HepG2 (cell line): ENCODE measurements around the gene SLC35F3. TPM values are rescaled to one million over a fixed set of nuclear protein-coding genes. Genes with fewer than 3 reads are reported as not detected.

Experiments
- ATAC-seq: fragments of 200-7000 bp; cut with Tn5 transposase; 3 replicates; pipeline ENCODE4 v1.9.1; 2020; ENCODE audit warnings: mild to moderate bottlenecking, moderate library complexity
- BruUV-seq: library from RNA; stranded (reverse); fragments of 400-500 nt; replicated peaks from 2 replicates; lab custom pipeline; 2021; lab: Mats Ljungman, UMichigan
- CTCF ChIA-PET: fragments of 300-600 bp; formaldehyde crosslinking; extraction: SDS; loops from one replicate; lab custom pipeline; 2021; ENCODE audit warnings: low total read pairs, inconsistent platforms, low intra/inter-chr PET ratio; lab: Yijun Ruan, JAX
- POLR2A ChIA-PET: fragments of 350-600 bp; sonication (Branson Sonifier 250); formaldehyde crosslinking; loops from one replicate; lab custom pipeline; 2020; ENCODE audit warnings: antibody characterized with exemption, inconsistent platforms; lab: Yijun Ruan, JAX
- DNase-seq: peaks from one replicate; pipeline ENCODE4 v3.0.0-alpha.2; 2015; ENCODE audit warnings: low spot score
- FAIRE-seq: peaks from 3 replicates; lab custom pipeline; 2011; peaks lifted over from hg19 to GRCh38; lab: Jason Lieb, UNC
- H2AFZ ChIP-seq: one replicate; pipeline ENCODE4 v1.6.1; 2011; ENCODE audit warnings: low read length, inconsistent platforms
- H3K27ac ChIP-seq: fragments of 300-600 bp; 3 replicates; pipeline ENCODE4 v1.8.0; 2011; ENCODE audit warnings: mixed run types, mild to moderate bottlenecking, mixed read lengths, low read length, inconsistent platforms; ENCODE audit not compliant: insufficient read depth; ENCODE audit errors: extremely low read length
- H3K27me3 ChIP-seq, 2 experiments: fragments of 200-600 bp in 1 of 2; 2 replicates in 1 of 2; 3 replicates in 1 of 2; pipeline versions ENCODE4 v1.6.0 to v1.8.0; 2011; ENCODE audit warnings: low read length in 2 of 2, mild to moderate bottlenecking in 2 of 2, moderate library complexity in 2 of 2, inconsistent platforms in 1 of 2; ENCODE audit not compliant: insufficient read depth in 2 of 2, control insufficient read depth in 1 of 2
- H3K36me3 ChIP-seq, 2 experiments: fragments of 200-600 bp in 1 of 2; replicated peaks in 1 of 2; 2 replicates in 1 of 2; 3 replicates in 1 of 2; pipeline versions ENCODE4 v1.5.1 to v1.8.0; 2011; ENCODE audit warnings: low read length in 2 of 2, inconsistent platforms in 1 of 2; ENCODE audit not compliant: insufficient read depth in 2 of 2, control insufficient read depth in 1 of 2
- H3K4me1 ChIP-seq: 2 replicates; pipeline ENCODE4 v1.5.1; 2012; ENCODE audit warnings: low read length, inconsistent platforms; ENCODE audit not compliant: insufficient read depth
- H3K4me2 ChIP-seq: 2 replicates; pipeline ENCODE4 v1.6.0; 2011; ENCODE audit warnings: low read depth, low read length, inconsistent platforms
- H3K4me3 ChIP-seq, 3 experiments: fragments of 200-600 bp in 1 of 3; sonication (generic), shearing (Covaris generic) in 1 of 3; replicated peaks in 1 of 3; 2 replicates each; pipeline ENCODE4 v1.5.1; 2011 to 2016; ENCODE audit warnings: low read length in 3 of 3, inconsistent platforms in 2 of 3, low read depth in 2 of 3, mild to moderate bottlenecking in 2 of 3, control low read depth in 1 of 3, mixed read lengths in 1 of 3; ENCODE audit not compliant: insufficient read depth in 1 of 3
- H3K79me2 ChIP-seq: one replicate; pipeline ENCODE4 v1.6.1; 2011; ENCODE audit warnings: low read length, inconsistent platforms; ENCODE audit not compliant: insufficient read depth
- H3K9ac ChIP-seq: 2 replicates; pipeline ENCODE4 v1.6.0; 2011; ENCODE audit warnings: mild to moderate bottlenecking, low read depth, low read length, inconsistent platforms; ENCODE audit not compliant: insufficient read depth
- H3K9me3 ChIP-seq: 2 replicates; pipeline ENCODE4 v1.5.1; 2012; ENCODE audit warnings: mild to moderate bottlenecking, low read length
- H4K20me1 ChIP-seq: 2 replicates; pipeline ENCODE4 v1.6.0; 2011; ENCODE audit warnings: inconsistent platforms, mild to moderate bottlenecking, low read length, moderate library complexity; ENCODE audit not compliant: insufficient read depth
- GTF3A ChIP-seq: sonication (generic); formaldehyde crosslinking; conservative IDR thresholded peaks from 2 replicates; pipeline ENCODE4 v1.4.0; 2020; ENCODE audit warnings: mild to moderate bottlenecking, missing genetic modification reagents
- HOXA9 ChIP-seq: sonication (generic); formaldehyde crosslinking; IDR thresholded peaks from 2 replicates; pipeline ENCODE4 v1.8.1; 2022; ENCODE audit warnings: missing genetic modification reagents, mild to moderate bottlenecking, moderate library complexity, borderline replicate concordance
- JUN ChIP-seq: sonication (generic); formaldehyde crosslinking; IDR thresholded peaks from 2 replicates; pipeline ENCODE4 v1.4.0; 2020; ENCODE audit warnings: mild to moderate bottlenecking, missing genetic modification reagents
- KLF12 ChIP-seq: sonication (generic); formaldehyde crosslinking; IDR thresholded peaks from 2 replicates; pipeline ENCODE4 v1.4.0; 2020; ENCODE audit warnings: missing genetic modification reagents, borderline replicate concordance
- MBD4 ChIP-seq: IDR thresholded peaks from 2 replicates; pipeline ENCODE4 v1.6.1; 2012; ENCODE audit warnings: low read length, inconsistent platforms, borderline replicate concordance
- REPIN1 ChIP-seq: sonication (generic); formaldehyde crosslinking; IDR thresholded peaks from 2 replicates; pipeline ENCODE4 v1.8.0; 2022; ENCODE audit warnings: missing genetic modification reagents, low read depth, mild to moderate bottlenecking, borderline replicate concordance
- ZNF251 ChIP-seq: sonication (generic); formaldehyde crosslinking; IDR thresholded peaks from 2 replicates; pipeline ENCODE4 v1.9.0; 2021; ENCODE audit warnings: mild to moderate bottlenecking, missing genetic modification reagents
- ZNF788 ChIP-seq: sonication (generic); formaldehyde crosslinking; IDR thresholded peaks from 2 replicates; pipeline ENCODE4 v1.5.0; 2020; ENCODE audit warnings: mild to moderate bottlenecking, missing genetic modification reagents, borderline replicate concordance
- WGBS: methylation state at CpG from one replicate; pipeline ENCODE4 v1.1.6; 2017; ENCODE audit warnings: low lambda C conversion rate; 5-methylcytosine and 5-hydroxymethylcytosine counted together
- in situ Hi-C: cut with HindIII; loops from 2 replicates; pipeline ENCODE4 v1.10.0; 2017; ENCODE audit warnings: low pct_unique_long_range_greater_than_20kb; ENCODE audit not compliant: extremely low pct_ligation_motif_present
- intact Hi-C: fragments of 100-400 bp; cut with micrococcal nuclease; formaldehyde crosslinking; loops from one replicate; pipeline ENCODE4 v1.10.0; 2022; ENCODE audit not compliant: unreplicated experiment
- polyA plus RNA-seq, 8 experiments: library from polyadenylated mRNA; depleted of rRNA in 3 of 8; stranded (reverse) in 7 of 8; unstranded in 1 of 8; fragments of >200 nt; fragmentation: Illumina TruSeq in 4 of 8; extraction: Trizol in 4 of 8; gene quantifications; 2 replicates each; pipeline versions ENCODE4 v1.2.1 to v1.2.3, GENCODE V29; 2011 to 2016; ENCODE audit warnings: low read depth in 4 of 8, missing spikeins in 1 of 8, mixed read lengths in 1 of 8; ENCODE audit not compliant: insufficient read depth in 1 of 8
- total RNA-seq, 5 experiments: library from RNA; depleted of rRNA; stranded (reverse); fragments of >200 nt; fragmentation: Illumina TruSeq; extraction: Trizol; gene quantifications; 2 replicates each; pipeline ENCODE4 v1.2.3, GENCODE V29; 2016; ENCODE audit warnings: low read depth in 1 of 5
- TF ChIP-seq, protein P1 (sequence below): sonication (generic); formaldehyde crosslinking; IDR thresholded peaks from 2 replicates; pipeline ENCODE4 v1.4.0; 2020; ENCODE audit warnings: mild to moderate bottlenecking, missing genetic modification reagents, borderline replicate concordance
- TF ChIP-seq, protein P2 (sequence below): sonication (generic); formaldehyde crosslinking; IDR thresholded peaks from 2 replicates; pipeline ENCODE4 v1.4.0; 2020; ENCODE audit warnings: missing genetic modification reagents

SLC35F3 gene
- total and polyA plus RNA-seq, 2 of the 13 experiments (the other 11 are each of a cell fraction or from before 2014, with no cell fraction given) = not detected

GRCh38 chr1:234309598-234310459 lies 405.4 kb downstream of the SLC35F3 start (continued):
- TF ChIP-seq GTF3A (CRISPR knock-in tag) = no peak
- TF ChIP-seq, protein P1, sequence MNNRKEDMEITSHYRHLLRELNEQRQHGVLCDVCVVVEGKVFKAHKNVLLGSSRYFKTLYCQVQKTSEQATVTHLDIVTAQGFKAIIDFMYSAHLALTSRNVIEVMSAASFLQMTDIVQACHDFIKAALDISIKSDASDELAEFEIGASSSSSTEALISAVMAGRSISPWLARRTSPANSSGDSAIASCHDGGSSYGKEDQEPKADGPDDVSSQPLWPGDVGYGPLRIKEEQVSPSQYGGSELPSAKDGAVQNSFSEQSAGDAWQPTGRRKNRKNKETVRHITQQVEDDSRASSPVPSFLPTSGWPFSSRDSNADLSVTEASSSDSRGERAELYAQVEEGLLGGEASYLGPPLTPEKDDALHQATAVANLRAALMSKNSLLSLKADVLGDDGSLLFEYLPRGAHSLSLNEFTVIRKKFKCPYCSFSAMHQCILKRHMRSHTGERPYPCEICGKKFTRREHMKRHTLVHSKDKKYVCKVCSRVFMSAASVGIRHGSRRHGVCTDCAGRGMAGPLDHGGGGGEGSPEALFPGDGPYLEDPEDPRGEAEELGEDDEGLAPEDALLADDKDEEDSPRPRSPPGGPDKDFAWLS (CRISPR knock-in tag) = no peak

DNA sequence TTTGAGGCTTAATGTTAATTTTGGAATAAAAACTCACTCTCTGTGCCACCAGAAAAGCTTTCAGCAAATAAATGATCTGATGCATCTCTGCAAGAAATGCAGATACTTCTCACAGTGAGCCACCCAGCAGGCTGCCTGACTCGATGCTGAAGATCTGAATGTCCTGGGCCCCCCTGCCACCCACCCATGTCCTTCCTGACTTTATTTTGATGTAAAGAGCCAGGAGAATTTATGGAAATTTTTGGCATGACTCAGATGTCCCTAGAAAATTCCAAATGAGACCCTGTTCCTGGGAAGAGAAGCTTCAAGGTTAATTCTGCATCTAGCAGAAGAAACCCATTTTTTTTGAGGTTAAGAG lies 406.0 kb downstream of the SLC35F3 start:
- no TSS peak for BruUV-seq
- in situ Hi-C loops (loop anchor here (25.0 kb wide), 1 partner anchor 173 kb away; no protein-coding TSS in a partner anchor), intact Hi-C loops (loop anchor here (1.0 to 5.0 kb wide), 6 partner anchors 17 to 196 kb away; partner anchors contain the start of gene COA6)
- 79% methylated on average over 1 of the region's 1 CpG for whole genome bisulfite sequencing
- no peaks in the 10 kb centered on the region for H3K9me3 ChIP-seq
- H3K79me2 ChIP-seq = no peaks in the 10 kb centered on the region
- H3K36me3 ChIP-seq = no peaks in the 10 kb centered on the region
- H3K4me2 ChIP-seq = peak overlapping the region; percentile 70; the same call in 1 of the 2 replicates
- H2AFZ ChIP-seq = no peak overlapping the region
- peaks cover 53% of the 10 kb centered on the region for H3K4me1 ChIP-seq
- no peak for FAIRE-seq
- no peak for ATAC-seq
- no peak overlapping the region for H3K4me3 ChIP-seq
- TF ChIP-seq ZNF251 (CRISPR knock-in tag) (no peak), HOXA9 (no peak), ZNF788 (CRISPR knock-in tag) (no peak), JUN (CRISPR knock-in tag) (no peak), MBD4 (no peak), REPIN1 (CRISPR knock-in tag) (no peak), KLF12 (no peak)
- TF ChIP-seq, protein P2, sequence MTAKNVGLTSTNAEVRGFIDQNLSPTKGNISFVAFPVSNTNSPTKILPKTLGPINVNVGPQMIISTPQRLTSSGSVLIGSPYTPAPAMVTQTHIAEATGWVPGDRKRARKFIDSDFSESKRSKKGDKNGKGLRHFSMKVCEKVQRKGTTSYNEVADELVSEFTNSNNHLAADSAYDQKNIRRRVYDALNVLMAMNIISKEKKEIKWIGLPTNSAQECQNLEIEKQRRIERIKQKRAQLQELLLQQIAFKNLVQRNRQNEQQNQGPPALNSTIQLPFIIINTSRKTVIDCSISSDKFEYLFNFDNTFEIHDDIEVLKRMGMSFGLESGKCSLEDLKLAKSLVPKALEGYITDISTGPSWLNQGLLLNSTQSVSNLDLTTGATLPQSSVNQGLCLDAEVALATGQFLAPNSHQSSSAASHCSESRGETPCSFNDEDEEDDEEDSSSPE (CRISPR knock-in tag) = no peak
- no peaks in the 10 kb centered on the region for H4K20me1 ChIP-seq
- H3K9ac ChIP-seq = no peak overlapping the region
- ChIA-PET POLR2A (no interaction called here), CTCF (interaction anchor here (1.2 to 1.5 kb wide), 2 partner anchors 97 to 156 kb away, joined by 5 to 12 read pairs; no protein-coding TSS in a partner anchor)
- no peaks in the 10 kb centered on the region for H3K27me3 ChIP-seq
- no peak overlapping the region for H3K27ac ChIP-seq
- DNase-seq = no peak
